KBM-7 (cell line): ENCODE data around the gene MEIS2.
"Not testable (repeated sequence)": the region's sequence is repeated elsewhere in the genome, so short reads cannot be mapped to it uniquely, and the experiment has no call there.

Experiments
- DNase-seq: peaks from one replicate; pipeline ENCODE4 v3.0.0-alpha.2; 2015
- in situ Hi-C: fragments of 300-500 bp; cut with MboI; formaldehyde crosslinking; loops from 2 replicates; pipeline ENCODE4 v1.14.3; 2020; ENCODE audit warnings: low sequenced_read_pairs, low pct_unique_long_range_greater_than_20kb, mixed read lengths

Gene MEIS2

GRCh38 chr15:36996121-36996520 lies 104.2 kb downstream of the MEIS2 start:
- in situ Hi-C loops, result no loop called here
- DNase-seq, result no peak

- in situ Hi-C loops, result no loop called here
- DNase-seq, result no peak
These were observed 105.6 kb downstream of the MEIS2 start for GRCh38 chr15:36994790-36995189.

- no peak for DNase-seq
These were observed 107.9 kb downstream of the MEIS2 start for GRCh38 chr15:36992454-36992853.

GRCh38 chr15:36988947-36989346 lies 111.4 kb downstream of the MEIS2 start:
- in situ Hi-C loops, result no loop called here
- DNase-seq, result no peak

More at GRCh38 chr15:36992454-36992853, 107.9 kb downstream of the MEIS2 start:
- in situ Hi-C loops, result no loop called here

GRCh38 chr15:36982430-36982829 lies 117.9 kb downstream of the MEIS2 start:
- no peak for DNase-seq
- in situ Hi-C loops, result no loop called here

GRCh38 chr15:36980281-36980680 lies 120.1 kb downstream of the MEIS2 start:
- DNase-seq, in situ Hi-C loops: not testable (repeated sequence)

- in situ Hi-C loops, result no loop called here
- DNase-seq, result no peak
These were observed 121.7 kb downstream of the MEIS2 start for GRCh38 chr15:36978625-36979024.

- in situ Hi-C loops, result no loop called here
- no peak for DNase-seq
These were observed 122.2 kb downstream of the MEIS2 start for GRCh38 chr15:36978126-36978525.

GRCh38 chr15:36977659-36978058 lies 122.7 kb downstream of the MEIS2 start:
- no peak for DNase-seq
- in situ Hi-C loops, result no loop called here

- in situ Hi-C loops, result no loop called here
- DNase-seq, result no peak
These were observed 127.6 kb downstream of the MEIS2 start for GRCh38 chr15:36972704-36973103.

- no peak for DNase-seq
- in situ Hi-C loops, result no loop called here
These were observed 129.8 kb downstream of the MEIS2 start for GRCh38 chr15:36970522-36970921.

- in situ Hi-C loops, result no loop called here
- DNase-seq, result no peak
These were observed 132.4 kb downstream of the MEIS2 start for GRCh38 chr15:36967929-36968328.

- in situ Hi-C loops, result no loop called here
- DNase-seq, result no peak
These were observed 133.6 kb downstream of the MEIS2 start for GRCh38 chr15:36966708-36967107.

GRCh38 chr15:36965570-36966342 lies 134.6 kb downstream of the MEIS2 start:
- no peak for DNase-seq
- in situ Hi-C loops, result no loop called here

- in situ Hi-C loops, result no loop called here
- no peak for DNase-seq
These were observed 135.7 kb downstream of the MEIS2 start for GRCh38 chr15:36964626-36965025.

GRCh38 chr15:36961956-36962355 lies 138.4 kb downstream of the MEIS2 start:
- no peak for DNase-seq
- in situ Hi-C loops, result no loop called here

- DNase-seq, result no peak
These were observed 139.5 kb downstream of the MEIS2 start for GRCh38 chr15:36960947-36961227.

GRCh38 chr15:36960179-36960946 lies 140.0 kb downstream of the MEIS2 start:
- in situ Hi-C loops, result no loop called here
- DNase-seq, result peak; percentile 55

More at GRCh38 chr15:36960947-36961227, 139.5 kb downstream of the MEIS2 start:
- in situ Hi-C loops, result no loop called here

- in situ Hi-C loops, result no loop called here
- no peak for DNase-seq
These were observed 140.6 kb downstream of the MEIS2 start for GRCh38 chr15:36959746-36960145.

- in situ Hi-C loops, result no loop called here
- DNase-seq, result no peak
These were observed 141.7 kb downstream of the MEIS2 start for GRCh38 chr15:36958606-36959005.

GRCh38 chr15:36954486-36954885 lies 145.9 kb downstream of the MEIS2 start:
- no peak for DNase-seq
- in situ Hi-C loops, result no loop called here
